ENCODE measurements around the gene TEAD2.

The TEAD2 gene

DNA sequence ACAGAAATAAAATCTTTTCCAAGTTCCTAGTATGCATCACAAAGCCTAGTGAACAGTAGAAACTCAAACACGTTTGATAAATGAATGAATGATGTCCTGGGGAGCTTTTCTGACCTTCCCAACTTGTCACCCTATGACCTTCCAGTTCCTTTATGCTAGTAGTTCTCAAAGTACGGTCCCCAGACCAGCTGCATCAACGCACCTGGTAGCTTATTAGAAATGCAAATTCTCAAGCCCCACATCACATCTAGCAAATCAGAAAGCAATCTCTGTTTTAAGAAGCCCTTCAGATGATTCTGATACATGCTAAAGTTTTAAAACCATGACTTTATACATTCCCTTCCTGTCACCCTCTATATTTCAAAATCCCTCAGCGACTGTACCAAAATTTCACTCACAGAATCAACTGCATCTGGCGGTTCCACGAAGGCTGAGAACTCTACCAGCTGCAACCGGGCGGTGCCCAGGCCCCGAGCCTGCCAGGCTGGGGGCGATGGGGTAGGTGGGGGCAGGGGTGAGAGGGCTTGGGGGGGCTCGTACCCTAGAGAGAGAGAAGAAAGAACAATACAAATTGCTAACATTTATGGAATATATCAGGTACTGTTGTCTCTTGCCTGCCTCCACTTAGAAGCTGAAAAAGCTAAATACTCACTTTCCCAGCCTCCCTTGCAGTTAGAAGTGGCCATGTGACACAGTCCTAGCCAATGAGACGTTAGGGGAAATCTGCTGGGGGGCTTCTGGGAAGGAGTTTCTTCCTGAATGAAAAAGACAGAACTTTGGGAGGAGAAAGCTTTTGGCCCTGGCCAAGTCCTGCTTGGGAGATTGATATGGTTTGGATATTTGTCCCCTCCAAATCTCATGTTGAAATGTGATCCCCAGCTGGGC, 13.7 kb downstream of the TEAD2 start:
- Mint-ChIP-seq H3K27ac (no peak overlapping the region), H3K4me3 (no peak overlapping the region), H3K36me3 (peaks cover 4% of the 10 kb centered on the region), H3K27me3 (peaks cover 24% of the 10 kb centered on the region), H3K4me1 (peaks cover 4% of the 10 kb centered on the region), H3K9me3 (peaks cover 2% of the 10 kb centered on the region)
- no peak for DNase-seq
- CTCF ChIA-PET: interaction anchor here (0.7 to 1.4 kb wide), 2 partner anchors 21 to 125 kb away, joined by 4 read pairs; partner anchors contain the start of gene FLT3LG

DNA sequence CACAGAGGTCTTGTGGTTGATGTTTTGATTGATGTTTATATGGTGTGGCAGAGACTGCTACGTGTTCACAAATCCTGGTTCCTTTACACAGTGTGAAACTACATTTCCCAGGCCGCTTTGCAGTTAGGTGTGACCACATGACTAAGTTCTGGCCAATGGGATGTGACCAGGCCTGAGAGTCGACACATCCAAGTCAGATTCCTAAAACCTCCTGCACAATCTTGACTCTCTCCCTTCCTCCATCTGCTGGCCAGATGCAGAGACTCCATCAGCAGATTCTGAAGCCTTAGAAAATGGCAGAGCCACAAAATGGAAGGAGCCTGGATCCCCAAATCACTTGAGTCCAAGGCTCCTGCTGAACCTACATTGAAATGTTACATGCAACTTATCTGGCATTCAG, 14.4 kb downstream of the TEAD2 start:
- peaks cover 4% of the 10 kb centered on the region for H3K4me1 Mint-ChIP-seq
- no peak overlapping the region for H3K4me3 Mint-ChIP-seq
- CTCF ChIA-PET: interaction anchor here (0.7 to 1.4 kb wide), 2 partner anchors 20 to 126 kb away, joined by 4 read pairs; partner anchors contain the start of gene FLT3LG
- peaks cover 17% of the 10 kb centered on the region for H3K27me3 Mint-ChIP-seq
- DNase-seq: no peak
- H3K27ac Mint-ChIP-seq: peak overlapping the region; percentile 33
- H3K36me3 Mint-ChIP-seq: peaks cover 5% of the 10 kb centered on the region
- peaks cover 2% of the 10 kb centered on the region for H3K9me3 Mint-ChIP-seq

DNA sequence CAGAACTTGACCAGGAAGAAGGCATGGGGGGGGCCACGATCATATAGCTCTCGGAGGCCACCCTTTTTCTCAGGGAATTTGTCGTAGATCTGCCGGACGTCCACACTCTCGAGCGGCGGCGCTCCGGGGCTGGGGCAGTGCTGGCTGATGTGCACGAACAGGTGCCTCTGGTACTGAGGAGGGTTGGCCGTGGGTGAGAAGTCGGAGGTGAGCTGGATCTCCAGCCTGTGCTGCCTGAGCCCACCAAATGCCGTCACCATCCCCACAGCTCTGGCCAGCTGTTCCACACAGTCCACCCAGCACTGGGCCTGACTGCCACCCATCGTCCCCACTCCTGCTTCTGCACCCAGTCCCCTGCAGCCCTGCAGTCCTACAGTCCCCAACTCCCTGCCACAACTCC, 15.0 kb downstream of the TEAD2 start:
- H3K27ac Mint-ChIP-seq: no peak overlapping the region
- peaks cover 17% of the 10 kb centered on the region for H3K27me3 Mint-ChIP-seq
- peaks cover 10% of the 10 kb centered on the region for H3K36me3 Mint-ChIP-seq
- H3K9me3 Mint-ChIP-seq: peaks cover 2% of the 10 kb centered on the region
- H3K4me3 Mint-ChIP-seq: no peak overlapping the region
- H3K4me1 Mint-ChIP-seq: peaks cover 4% of the 10 kb centered on the region
- DNase-seq: no peak
- CTCF ChIA-PET: no interaction called here

DNA sequence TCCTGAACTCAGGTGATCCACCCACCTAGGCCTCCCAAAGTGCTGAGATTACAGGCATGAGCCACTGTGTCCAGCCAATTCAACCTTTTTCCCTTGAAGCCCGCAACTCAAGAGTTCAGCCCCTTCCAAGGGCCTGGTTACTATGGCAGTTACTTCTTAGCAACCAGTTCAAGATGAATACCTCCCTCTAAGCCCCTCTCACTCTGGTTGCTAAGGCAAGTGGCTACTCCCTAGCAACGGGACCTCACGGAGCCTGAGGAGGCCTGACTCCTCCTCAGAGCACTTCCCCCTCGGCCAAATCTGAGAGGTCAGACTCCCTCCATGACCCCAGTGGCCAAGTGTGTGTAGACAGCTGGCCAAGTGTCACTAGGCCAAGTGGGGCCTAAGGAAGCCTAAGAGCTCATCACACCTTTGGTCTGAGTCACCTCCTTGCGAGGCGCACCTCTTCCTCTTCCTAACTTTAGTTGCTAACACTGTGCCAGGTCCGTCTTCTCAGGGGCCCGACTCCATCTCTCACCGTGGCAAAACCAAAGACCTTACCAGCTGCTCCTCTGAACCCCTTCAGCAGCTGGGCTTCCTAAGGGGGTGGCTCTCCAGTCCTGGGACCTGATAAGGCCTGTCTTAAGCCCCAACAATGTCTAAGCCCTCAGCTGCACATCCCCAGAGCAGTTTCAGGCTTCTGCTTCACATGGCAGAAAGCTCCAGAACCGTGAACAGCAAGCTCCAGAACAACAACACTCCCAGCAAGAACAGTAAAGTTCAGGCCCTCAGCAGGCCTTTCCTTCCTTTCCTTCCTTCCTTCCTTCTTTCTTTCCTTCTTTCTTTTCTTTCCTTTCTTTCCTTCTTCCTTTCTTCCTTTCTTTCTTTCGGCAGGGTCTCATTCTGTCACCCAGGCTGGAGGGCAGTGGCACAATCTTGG, 17.5 kb downstream of the TEAD2 start:
- no peak for DNase-seq
- Mint-ChIP-seq H3K27ac (no peak overlapping the region), H3K27me3 (peaks cover 7% of the 10 kb centered on the region), H3K36me3 (peaks cover 17% of the 10 kb centered on the region), H3K4me3 (no peak overlapping the region), H3K9me3 (peaks cover 2% of the 10 kb centered on the region), H3K4me1 (peaks cover 15% of the 10 kb centered on the region)
- CTCF ChIA-PET: no interaction called here

DNA sequence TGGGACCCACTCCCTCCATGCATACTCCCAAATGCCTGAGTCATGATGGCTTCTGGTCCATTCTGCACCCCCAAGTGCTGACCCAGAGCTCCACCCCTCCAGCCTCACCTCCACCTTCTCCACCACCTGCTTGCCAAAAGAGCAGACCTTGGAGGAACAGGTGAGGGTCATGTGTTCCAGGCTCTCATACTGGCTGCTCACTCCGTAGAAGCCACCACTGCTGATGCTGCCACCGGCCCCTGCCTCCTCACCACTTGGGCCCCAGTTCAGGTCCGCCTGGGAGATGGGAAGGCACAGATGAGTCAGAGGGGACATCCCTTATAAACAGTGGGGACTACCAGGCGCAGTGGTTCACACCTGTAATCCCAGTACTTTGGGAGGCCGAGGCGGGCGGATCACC, 19.1 kb downstream of the TEAD2 start:
- no peak for DNase-seq
- peak overlapping the region; percentile 74 for H3K27ac Mint-ChIP-seq
- peaks cover 26% of the 10 kb centered on the region for H3K4me1 Mint-ChIP-seq
- CTCF ChIA-PET: no interaction called here
- H3K4me3 Mint-ChIP-seq: no peak overlapping the region
- no peaks in the 10 kb centered on the region for H3K27me3 Mint-ChIP-seq
- peaks cover 28% of the 10 kb centered on the region for H3K36me3 Mint-ChIP-seq
- no peaks in the 10 kb centered on the region for H3K9me3 Mint-ChIP-seq

DNA sequence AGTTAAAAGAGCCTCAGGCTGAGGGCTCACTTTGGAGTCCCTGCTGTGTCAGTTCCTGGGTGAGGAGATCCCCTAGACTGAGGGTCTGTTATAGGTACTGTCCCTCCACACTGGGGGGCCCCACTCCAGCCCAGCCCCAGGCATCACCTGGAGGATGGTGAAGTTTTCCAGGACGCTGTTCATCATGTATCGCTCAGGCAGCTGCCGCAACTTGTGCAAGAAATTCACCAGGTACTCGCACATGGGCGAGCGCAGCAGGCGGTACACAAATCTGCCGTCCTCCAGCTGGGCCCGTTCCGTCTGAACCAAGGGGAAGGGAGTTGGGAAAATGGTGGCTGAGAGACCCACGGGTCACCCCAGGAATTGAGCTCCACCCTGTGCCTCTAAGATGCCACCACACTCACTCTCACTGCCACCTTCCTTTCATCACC, 19.9 kb downstream of the TEAD2 start:
- CTCF ChIA-PET: no interaction called here
- peaks cover 33% of the 10 kb centered on the region for H3K4me1 Mint-ChIP-seq
- H3K4me3 Mint-ChIP-seq: no peak overlapping the region

DNA sequence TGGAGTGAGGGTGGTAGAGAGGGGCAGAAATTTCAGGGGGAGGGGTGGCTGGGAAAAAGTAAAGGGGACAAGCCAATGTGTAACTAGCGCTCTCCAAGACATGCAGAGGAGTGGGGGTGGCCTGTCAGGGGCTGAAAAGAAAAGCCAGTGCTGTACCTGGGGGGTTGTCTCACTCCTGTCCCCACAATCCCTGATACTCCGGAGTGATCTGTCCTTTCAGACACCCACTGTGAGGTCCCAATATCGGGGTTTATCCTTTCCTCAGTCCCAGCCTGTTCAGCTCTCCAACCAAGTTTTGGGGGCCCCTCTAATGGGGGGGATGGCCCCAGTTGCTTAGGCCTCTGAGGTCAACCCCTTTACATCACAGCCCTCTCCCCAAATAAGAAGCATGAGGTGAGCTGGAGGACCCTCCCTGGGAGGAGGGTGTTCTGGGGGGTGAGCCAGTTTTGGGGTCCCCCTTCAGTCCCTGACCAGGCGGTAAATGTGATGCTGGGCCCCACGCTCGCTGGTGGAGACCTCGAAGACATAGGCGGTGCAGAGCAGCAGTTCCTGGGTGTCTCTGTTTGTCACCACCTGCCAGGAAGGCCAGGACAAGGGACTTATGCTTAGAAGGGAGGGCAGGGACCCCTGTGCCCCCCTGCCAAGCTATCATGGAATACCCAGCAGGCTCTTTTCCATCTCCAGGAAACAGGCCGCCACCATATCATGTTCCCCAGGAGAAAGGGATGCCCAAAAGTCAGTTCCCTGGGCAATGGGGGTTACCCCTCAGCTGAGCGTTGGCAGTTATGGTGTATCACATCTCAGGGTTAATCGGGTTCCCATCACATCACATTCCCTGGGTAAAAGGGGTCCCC, 21.1 kb downstream of the TEAD2 start:
- no peak for DNase-seq
- Mint-ChIP-seq H3K36me3 (peaks cover 44% of the 10 kb centered on the region), H3K9me3 (no peaks in the 10 kb centered on the region), H3K27ac (no peak overlapping the region), H3K4me3 (no peak overlapping the region), H3K27me3 (no peaks in the 10 kb centered on the region), H3K4me1 (peaks cover 44% of the 10 kb centered on the region)
- CTCF ChIA-PET: no interaction called here

More for the DNA sequence above, 19.9 kb downstream of the TEAD2 start:
- Mint-ChIP-seq H3K27ac (no peak overlapping the region), H3K27me3 (no peaks in the 10 kb centered on the region), H3K9me3 (no peaks in the 10 kb centered on the region), H3K36me3 (peaks cover 35% of the 10 kb centered on the region)
- DNase-seq: no peak

DNA sequence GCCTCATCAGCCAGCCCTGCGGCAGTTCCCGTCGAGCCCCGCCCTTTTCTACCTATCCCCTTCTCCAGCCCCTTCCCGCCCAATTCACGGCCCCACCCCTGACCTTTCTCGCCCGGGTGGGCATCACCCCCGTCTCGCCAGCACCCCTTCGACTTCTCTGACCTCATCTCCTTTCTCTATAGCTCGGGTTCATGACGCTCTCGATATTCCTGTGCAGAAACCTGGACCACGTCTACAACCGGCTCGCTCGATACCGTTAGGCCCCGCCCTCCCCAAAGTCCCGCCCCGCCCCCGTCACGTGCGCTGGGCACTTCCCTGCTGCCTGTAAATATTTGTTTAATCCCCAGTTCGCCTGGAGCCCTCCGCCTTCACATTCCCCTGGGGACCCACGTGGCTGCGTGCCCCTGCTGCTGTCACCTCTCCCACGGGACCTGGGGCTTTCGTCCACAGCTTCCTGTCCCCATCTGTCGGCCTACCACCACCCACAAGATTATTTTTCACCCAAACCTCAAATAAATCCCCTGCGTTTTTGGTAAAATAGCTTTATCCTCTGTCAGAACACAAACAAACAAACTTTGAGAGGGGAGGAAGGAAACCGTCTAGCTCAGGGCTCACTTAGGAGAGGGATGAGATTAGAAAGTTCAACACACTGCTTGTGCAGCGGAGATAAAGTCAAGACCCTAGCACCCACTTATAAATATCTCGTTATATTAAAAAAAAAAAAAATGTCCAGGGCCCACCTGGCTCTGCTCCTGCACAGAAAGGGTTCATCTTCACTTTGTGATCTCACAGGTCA, 21.9 kb downstream of the TEAD2 start:
- Mint-ChIP-seq H3K27ac (peak overlapping the region; percentile 4), H3K36me3 (peaks cover 46% of the 10 kb centered on the region), H3K4me3 (no peak overlapping the region), H3K9me3 (no peaks in the 10 kb centered on the region), H3K27me3 (no peaks in the 10 kb centered on the region), H3K4me1 (peaks cover 50% of the 10 kb centered on the region)
- CTCF ChIA-PET: no interaction called here
- no peak for DNase-seq

DNA sequence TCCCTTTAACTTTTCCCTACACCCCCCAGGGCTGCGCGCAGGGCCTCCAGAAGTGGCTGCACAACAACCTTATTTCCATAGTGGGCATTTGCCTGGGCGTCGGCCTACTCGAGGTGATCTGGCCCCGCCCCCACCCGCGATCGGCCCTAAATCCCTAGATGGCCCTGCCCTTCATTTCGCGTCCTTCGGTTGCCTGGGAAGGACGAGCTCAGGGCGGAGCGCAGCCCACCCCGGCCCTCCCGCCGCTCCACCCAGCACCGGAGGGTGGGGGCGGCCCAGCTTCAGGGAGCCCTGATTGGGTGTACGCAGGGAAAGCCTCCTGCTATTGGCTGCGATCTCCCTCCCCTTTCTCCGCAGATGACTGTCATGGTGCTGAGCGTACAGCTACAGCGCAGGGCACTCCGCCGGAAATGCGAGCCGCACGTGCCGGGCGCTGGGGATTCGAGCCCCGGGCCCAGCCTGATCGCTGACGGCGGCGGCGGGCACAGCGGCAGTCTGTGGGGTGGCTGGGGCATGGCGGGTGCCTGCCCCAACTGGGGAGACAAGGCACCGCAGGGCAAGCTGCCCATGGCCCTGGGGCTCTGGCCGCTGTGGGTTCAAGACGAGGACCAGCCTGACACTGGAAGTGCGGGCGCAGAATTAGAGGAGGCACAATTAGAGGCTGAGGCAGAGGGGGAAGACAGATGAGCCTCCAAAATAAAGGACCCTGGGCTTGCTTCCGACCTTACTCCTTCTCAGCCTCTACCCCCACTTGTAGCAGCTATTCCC, 22.7 kb downstream of the TEAD2 start:
- peaks cover 49% of the 10 kb centered on the region for H3K4me1 Mint-ChIP-seq
- CTCF ChIA-PET: no interaction called here

DNA sequence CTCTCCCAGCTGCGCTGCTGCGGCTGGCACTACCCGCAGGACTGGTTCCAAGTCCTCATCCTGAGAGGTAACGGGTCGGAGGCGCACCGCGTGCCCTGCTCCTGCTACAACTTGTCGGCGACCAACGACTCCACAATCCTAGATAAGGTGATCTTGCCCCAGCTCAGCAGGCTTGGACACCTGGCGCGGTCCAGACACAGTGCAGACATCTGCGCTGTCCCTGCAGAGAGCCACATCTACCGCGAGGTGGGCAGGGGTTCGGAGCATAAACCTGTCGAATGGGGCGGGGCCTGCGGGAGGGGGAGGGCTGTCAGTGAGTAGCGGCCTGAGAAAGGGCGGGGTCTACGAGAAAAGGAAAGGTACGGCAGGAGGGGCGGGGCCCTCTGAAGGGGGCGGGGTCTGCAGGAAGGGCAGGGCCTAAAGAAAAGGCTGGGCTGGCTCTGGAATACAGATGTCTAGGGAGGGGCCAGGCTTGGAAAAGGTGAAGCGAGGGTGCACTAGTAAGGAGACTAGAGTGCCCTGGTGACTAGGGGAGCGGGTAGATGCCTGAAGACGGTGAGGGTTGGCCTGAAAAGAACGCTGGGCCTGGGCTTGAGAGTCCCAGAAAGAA, 23.4 kb downstream of the TEAD2 start:
- DNase-seq: no peak
- Mint-ChIP-seq H3K4me1 (peaks cover 55% of the 10 kb centered on the region), H3K36me3 (peaks cover 41% of the 10 kb centered on the region), H3K4me3 (no peak overlapping the region), H3K27ac (no peak overlapping the region), H3K9me3 (no peaks in the 10 kb centered on the region), H3K27me3 (no peaks in the 10 kb centered on the region)
- CTCF ChIA-PET: interaction anchor here (1.2 kb wide), 1 partner anchor 11 kb away, joined by 3 read pairs; no protein-coding TSS in a partner anchor

More for the DNA sequence above, 22.7 kb downstream of the TEAD2 start:
- Mint-ChIP-seq H3K27me3 (no peaks in the 10 kb centered on the region), H3K4me3 (no peak overlapping the region), H3K27ac (no peak overlapping the region), H3K36me3 (peaks cover 41% of the 10 kb centered on the region), H3K9me3 (no peaks in the 10 kb centered on the region)
- DNase-seq: no peak

DNA sequence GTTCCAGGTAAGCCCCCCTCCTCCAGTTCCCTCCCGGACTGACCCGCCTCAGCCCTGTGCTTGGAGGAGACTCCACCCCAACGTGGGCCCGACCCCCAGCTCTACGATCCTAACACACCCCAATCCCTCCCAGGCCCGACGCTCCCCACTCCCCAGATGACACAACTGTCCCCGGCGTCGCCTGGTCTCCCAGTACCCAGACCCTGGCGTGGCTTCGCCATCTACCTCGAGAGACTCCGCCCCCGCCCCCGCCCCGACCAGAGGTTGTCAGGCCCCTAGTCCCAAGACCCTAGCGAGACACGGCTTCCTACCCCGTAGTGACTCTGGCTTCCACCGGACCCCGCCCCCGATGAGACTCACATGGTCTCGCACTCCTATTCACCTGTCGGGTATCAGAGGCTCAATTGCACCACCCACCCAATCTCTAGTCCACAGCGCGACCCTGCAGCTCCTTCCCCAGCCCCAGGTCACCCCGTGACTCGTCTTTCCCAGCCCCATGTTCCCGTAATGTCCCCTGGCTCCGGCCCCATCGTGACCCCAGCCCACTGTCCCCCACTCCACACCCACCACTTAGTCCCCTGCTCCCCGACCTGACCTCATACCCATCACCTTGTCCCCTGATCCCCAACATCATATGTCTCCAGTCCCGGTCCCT, 24.1 kb downstream of the TEAD2 start:
- no peaks in the 10 kb centered on the region for H3K27me3 Mint-ChIP-seq
- peaks cover 62% of the 10 kb centered on the region for H3K4me1 Mint-ChIP-seq
- H3K4me3 Mint-ChIP-seq: peak overlapping the region; percentile 15
- H3K27ac Mint-ChIP-seq: no peak overlapping the region
- H3K9me3 Mint-ChIP-seq: no peaks in the 10 kb centered on the region
- CTCF ChIA-PET: interaction anchor here (1.2 kb wide), 1 partner anchor 10 kb away, joined by 3 read pairs; no protein-coding TSS in a partner anchor
- H3K36me3 Mint-ChIP-seq: peaks cover 41% of the 10 kb centered on the region
- DNase-seq: no peak

Measured in activated naive CD4-positive, alpha-beta T cell treated with anti-CD3 and anti-CD28 coated beads, Interleukin-2, amount 10 ng/mL, durations not matched to agents 7 days and 5 days (primary cell).